K562 (cell line): Measurements from ENCODE around the gene ZBTB9. TPM values are rescaled to one million over a fixed set of nuclear protein-coding genes. Genes with fewer than 3 reads are reported as not detected.

ENCODE experiments used
- BRCA1 ChIP-seq, 2 experiments: fragments of 450-650 bp in 1 of 2; sonication (generic) in 1 of 2; formaldehyde crosslinking in 1 of 2; IDR thresholded peaks; 2 replicates each; pipeline versions ENCODE4 v1.5.0 to v1.6.1; 2017 to 2020; ENCODE audit warnings: mild to moderate bottlenecking in 1 of 2, missing genetic modification reagents in 1 of 2
- CHCHD3 ChIP-seq: fragments of 250-450 bp; sonication (Bioruptor Pico); IDR thresholded peaks from 2 replicates; pipeline ENCODE4 v2.1.2; 2022; ENCODE audit warnings: mild to moderate bottlenecking
- CSDE1 ChIP-seq, 2 experiments: fragments of 450-650 bp; IDR thresholded peaks; 2 replicates each; pipeline ENCODE4 v1.6.1; 2016; ENCODE audit warnings: mild to moderate bottlenecking in 1 of 2
- E2F4 ChIP-seq: sonication (generic); formaldehyde crosslinking; IDR thresholded peaks from 2 replicates; pipeline ENCODE4 v1.8.0; 2022; ENCODE audit warnings: mild to moderate bottlenecking, low read depth, missing genetic modification reagents
- LARP7 ChIP-seq: fragments of 450-650 bp; IDR thresholded peaks from 2 replicates; pipeline ENCODE4 v1.6.1; 2016
- NFYB ChIP-seq: IDR thresholded peaks from 2 replicates; pipeline ENCODE4 v1.6.1; 2011; ENCODE audit warnings: mild to moderate bottlenecking, moderate library complexity; ENCODE audit not compliant: insufficient read length; ENCODE audit errors: extremely low read depth
- POU5F1 ChIP-seq: fragments of 150-350 bp; IDR thresholded peaks from 2 replicates; pipeline ENCODE4 v1.6.1; 2014; ENCODE audit warnings: borderline replicate concordance, low read length, low read depth, mild to moderate bottlenecking; ENCODE audit not compliant: partially characterized antibody
- SAFB2 ChIP-seq: fragments of 200-400 bp; formaldehyde crosslinking; IDR thresholded peaks from 2 replicates; pipeline ENCODE4 v1.6.1; 2018; ENCODE audit warnings: borderline replicate concordance, low read length, low read depth, moderate library complexity; ENCODE audit not compliant: severe bottlenecking
- SFPQ ChIP-seq: fragments of 200-400 bp; formaldehyde crosslinking; IDR thresholded peaks from 2 replicates; pipeline ENCODE4 v1.6.1; 2017; ENCODE audit warnings: mild to moderate bottlenecking, low read depth, low read length, moderate library complexity
- THRB ChIP-seq: fragments of 450-650 bp; formaldehyde crosslinking; conservative IDR thresholded peaks from 2 replicates; pipeline ENCODE4 v1.4.0; 2022; ENCODE audit warnings: mild to moderate bottlenecking, missing genetic modification characterization
- U2AF1 ChIP-seq: fragments of 200-400 bp; formaldehyde crosslinking; optimal IDR thresholded peaks from 2 replicates; pipeline ENCODE3; 2017; ENCODE audit warnings: mild to moderate bottlenecking, low read depth, low read length, moderate library complexity
- ZNF175 ChIP-seq: fragments of 200-800 bp; sonication (Bioruptor generic); IDR thresholded peaks from 2 replicates; pipeline ENCODE4 v1.6.1; 2016; ENCODE audit warnings: low read depth, mild to moderate bottlenecking, missing genetic modification characterization, missing compliant biosample characterization
- ZNF239 ChIP-seq: fragments of 250-450 bp; sonication (Bioruptor Pico); IDR thresholded peaks from 2 replicates; pipeline ENCODE4 v1.4.0; 2020; ENCODE audit warnings: mild to moderate bottlenecking
- ZNF311 ChIP-seq: fragments of 250-450 bp; sonication (Bioruptor Pico); IDR thresholded peaks from 2 replicates; pipeline ENCODE4 v1.4.0; 2020; ENCODE audit warnings: mild to moderate bottlenecking, moderate library complexity
- ZNF444 ChIP-seq: fragments of 250-450 bp; sonication (Bioruptor Pico); IDR thresholded peaks from 2 replicates; pipeline ENCODE4 v1.4.0; 2020; ENCODE audit warnings: mild to moderate bottlenecking, moderate library complexity
- ZNF79 ChIP-seq: fragments of 250-450 bp; sonication (Bioruptor Pico); IDR thresholded peaks from 2 replicates; pipeline ENCODE4 v1.4.0; 2020; ENCODE audit warnings: low read depth, mild to moderate bottlenecking, moderate library complexity
- polyA plus RNA-seq, 8 experiments: library from polyadenylated mRNA; depleted of rRNA in 4 of 8; stranded (reverse) in 5 of 8; unstranded in 3 of 8; fragments of >200 nt; fragmentation: Nextera tagmentation in 2 of 8; fragmentation: Illumina TruSeq in 1 of 8; extraction: Ambion mirVana in 2 of 8; extraction: Trizol in 1 of 8; gene quantifications; 2 replicates each; pipeline versions ENCODE4 v1.2.1 to v1.2.3, GENCODE V29; 2011 to 2014; ENCODE audit warnings: inconsistent platforms in 1 of 8, missing spikeins in 1 of 8
- total RNA-seq, 7 experiments: library from RNA; depleted of rRNA in 6 of 7; stranded (reverse); fragments of >200 nt in 6 of 7; fragmentation: Illumina TruSeq in 2 of 7; extraction: Trizol in 2 of 7; gene quantifications; 2 replicates each; pipeline versions ENCODE4 v1.2.1 to v1.2.3, GENCODE V29; 2011 to 2021; ENCODE audit warnings: low replicate concordance in 1 of 7
- TF ChIP-seq, protein P1 (sequence below): sonication (generic); formaldehyde crosslinking; IDR thresholded peaks from 2 replicates; pipeline ENCODE4 v1.8.1; 2022; ENCODE audit warnings: missing genetic modification reagents
- TF ChIP-seq, protein P2 (sequence below): sonication (generic); formaldehyde crosslinking; IDR thresholded peaks from 2 replicates; pipeline ENCODE4 v1.8.0; 2022; ENCODE audit warnings: mild to moderate bottlenecking, missing genetic modification reagents

Gene ZBTB9
- total and polyA plus RNA-seq, 9 of the 15 experiments (the other 6 are each of a cell fraction or from before 2014, with no cell fraction given): 1.9 to 19.5 (median 10.4) TPM

- TF ChIP-seq, protein P1, sequence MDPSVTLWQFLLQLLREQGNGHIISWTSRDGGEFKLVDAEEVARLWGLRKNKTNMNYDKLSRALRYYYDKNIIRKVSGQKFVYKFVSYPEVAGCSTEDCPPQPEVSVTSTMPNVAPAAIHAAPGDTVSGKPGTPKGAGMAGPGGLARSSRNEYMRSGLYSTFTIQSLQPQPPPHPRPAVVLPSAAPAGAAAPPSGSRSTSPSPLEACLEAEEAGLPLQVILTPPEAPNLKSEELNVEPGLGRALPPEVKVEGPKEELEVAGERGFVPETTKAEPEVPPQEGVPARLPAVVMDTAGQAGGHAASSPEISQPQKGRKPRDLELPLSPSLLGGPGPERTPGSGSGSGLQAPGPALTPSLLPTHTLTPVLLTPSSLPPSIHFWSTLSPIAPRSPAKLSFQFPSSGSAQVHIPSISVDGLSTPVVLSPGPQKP (CRISPR knock-in tag): no peak
- TF ChIP-seq NFYB (no peak), ZNF175 (CRISPR knock-in tag) (no peak), U2AF1 (no peak), ZNF444 (CRISPR knock-in tag) (no peak), ZNF239 (CRISPR knock-in tag) (no peak), THRB (CRISPR knock-in tag) (0 out of 2 replicates have a peak, but pooled peaks have one; percentile 46), E2F4 (CRISPR knock-in tag) (0 out of 2 replicates have a peak, but pooled peaks have one; percentile 55), ZNF79 (CRISPR knock-in tag) (no peak), SAFB2 (no peak), SFPQ (no peak), CSDE1 (IDR thresholded peaks at IDR 0.05) (0 out of 4 replicates have a peak, but pooled peaks of 1 of the 2 experiments have one; percentile 79), LARP7 (peak; percentile 64; the same call in 1 of the 2 replicates), CHCHD3 (CRISPR knock-in tag) (no peak), ZNF311 (no peak), POU5F1 (no peak), BRCA1 (IDR thresholded peaks at IDR 0.05) (no peak), BRCA1 (CRISPR knock-in tag; IDR thresholded peaks at IDR 0.05) (peak; percentile 71; the same call in 1 of the 2 replicates)
- TF ChIP-seq, protein P2, sequence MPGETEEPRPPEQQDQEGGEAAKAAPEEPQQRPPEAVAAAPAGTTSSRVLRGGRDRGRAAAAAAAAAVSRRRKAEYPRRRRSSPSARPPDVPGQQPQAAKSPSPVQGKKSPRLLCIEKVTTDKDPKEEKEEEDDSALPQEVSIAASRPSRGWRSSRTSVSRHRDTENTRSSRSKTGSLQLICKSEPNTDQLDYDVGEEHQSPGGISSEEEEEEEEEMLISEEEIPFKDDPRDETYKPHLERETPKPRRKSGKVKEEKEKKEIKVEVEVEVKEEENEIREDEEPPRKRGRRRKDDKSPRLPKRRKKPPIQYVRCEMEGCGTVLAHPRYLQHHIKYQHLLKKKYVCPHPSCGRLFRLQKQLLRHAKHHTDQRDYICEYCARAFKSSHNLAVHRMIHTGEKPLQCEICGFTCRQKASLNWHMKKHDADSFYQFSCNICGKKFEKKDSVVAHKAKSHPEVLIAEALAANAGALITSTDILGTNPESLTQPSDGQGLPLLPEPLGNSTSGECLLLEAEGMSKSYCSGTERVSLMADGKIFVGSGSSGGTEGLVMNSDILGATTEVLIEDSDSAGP (CRISPR knock-in tag): 0 out of 2 replicates have a peak, but pooled peaks have one; percentile 14
Observed at GRCh38 chr6:33428966-33429749, 25.2 kb upstream of the ZBTB9 start (continued).
